ENCODE results near the gene KRT20.

The KRT20 gene

GRCh38 chr17:40852364-40852763, 32.7 kb downstream of the KRT20 start:
- H3K9me3 ChIP-seq (ENCODE audit: insufficient read depth, low read length): no peaks in the 10 kb centered on the region
- H3K36me3 ChIP-seq (replicated peaks; ENCODE audit: low read depth, low read length): no peaks in the 10 kb centered on the region
- no peak overlapping the region for H3K9ac ChIP-seq (ENCODE audit: low read length)
- no peak overlapping the region for H3K4me2 ChIP-seq (ENCODE audit: low read length)
- H4K20me1 ChIP-seq (ENCODE audit: insufficient read depth, low read length): no peaks in the 10 kb centered on the region
- no peak overlapping the region for H2AFZ ChIP-seq (ENCODE audit: low read depth, low read length)
- TF ChIP-seq, protein P1, sequence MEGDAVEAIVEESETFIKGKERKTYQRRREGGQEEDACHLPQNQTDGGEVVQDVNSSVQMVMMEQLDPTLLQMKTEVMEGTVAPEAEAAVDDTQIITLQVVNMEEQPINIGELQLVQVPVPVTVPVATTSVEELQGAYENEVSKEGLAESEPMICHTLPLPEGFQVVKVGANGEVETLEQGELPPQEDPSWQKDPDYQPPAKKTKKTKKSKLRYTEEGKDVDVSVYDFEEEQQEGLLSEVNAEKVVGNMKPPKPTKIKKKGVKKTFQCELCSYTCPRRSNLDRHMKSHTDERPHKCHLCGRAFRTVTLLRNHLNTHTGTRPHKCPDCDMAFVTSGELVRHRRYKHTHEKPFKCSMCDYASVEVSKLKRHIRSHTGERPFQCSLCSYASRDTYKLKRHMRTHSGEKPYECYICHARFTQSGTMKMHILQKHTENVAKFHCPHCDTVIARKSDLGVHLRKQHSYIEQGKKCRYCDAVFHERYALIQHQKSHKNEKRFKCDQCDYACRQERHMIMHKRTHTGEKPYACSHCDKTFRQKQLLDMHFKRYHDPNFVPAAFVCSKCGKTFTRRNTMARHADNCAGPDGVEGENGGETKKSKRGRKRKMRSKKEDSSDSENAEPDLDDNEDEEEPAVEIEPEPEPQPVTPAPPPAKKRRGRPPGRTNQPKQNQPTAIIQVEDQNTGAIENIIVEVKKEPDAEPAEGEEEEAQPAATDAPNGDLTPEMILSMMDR (IDR thresholded peaks at IDR 0.05; ENCODE audit: low read depth, low read length): no peak
- TF ChIP-seq EZH2phosphoT487 (IDR thresholded peaks at IDR 0.05; ENCODE audit: low read depth): no peak
- no peak overlapping the region for H3K27ac ChIP-seq (ENCODE audit: low read length)
- H3K27me3 ChIP-seq (ENCODE audit: low read depth, low read length): peaks cover 17% of the 10 kb centered on the region; the same call in 1 of the 2 replicates
- no peaks in the 10 kb centered on the region for H3K79me2 ChIP-seq (ENCODE audit: low read length)
- H3K4me1 ChIP-seq (ENCODE audit: low read length): no peaks in the 10 kb centered on the region
- H3K4me3 ChIP-seq (ENCODE audit: low read length): no peak overlapping the region

GRCh38 chr17:40850293-40850972, 34.6 kb downstream of the KRT20 start:
- peaks cover 17% of the 10 kb centered on the region; the same call in 1 of the 2 replicates for H3K27me3 ChIP-seq (ENCODE audit: low read depth, low read length)
- TF ChIP-seq EZH2phosphoT487 (IDR thresholded peaks at IDR 0.05; ENCODE audit: low read depth): no peak
- TF ChIP-seq, protein P1 (IDR thresholded peaks at IDR 0.05; ENCODE audit: low read depth, low read length): no peak
- no peaks in the 10 kb centered on the region for H3K79me2 ChIP-seq (ENCODE audit: low read length)
- no peak overlapping the region for H3K4me3 ChIP-seq (ENCODE audit: low read length)
- no peak overlapping the region for H3K4me2 ChIP-seq (ENCODE audit: low read length)
- no peaks in the 10 kb centered on the region for H3K4me1 ChIP-seq (ENCODE audit: low read length)
- no peak overlapping the region for H3K27ac ChIP-seq (ENCODE audit: low read length)
- H2AFZ ChIP-seq (ENCODE audit: low read depth, low read length): no peak overlapping the region
- no peak overlapping the region for H3K9ac ChIP-seq (ENCODE audit: low read length)
- no peaks in the 10 kb centered on the region for H3K9me3 ChIP-seq (ENCODE audit: insufficient read depth, low read length)
- no peaks in the 10 kb centered on the region for H3K36me3 ChIP-seq (replicated peaks; ENCODE audit: low read depth, low read length)
- H4K20me1 ChIP-seq (ENCODE audit: insufficient read depth, low read length): no peaks in the 10 kb centered on the region

- Histone ChIP-seq H3K79me2 (ENCODE audit: low read length) (no peaks in the 10 kb centered on the region), H3K9ac (ENCODE audit: low read length) (no peak overlapping the region), H4K20me1 (ENCODE audit: insufficient read depth, low read length) (no peaks in the 10 kb centered on the region), H3K4me1 (ENCODE audit: low read length) (no peaks in the 10 kb centered on the region), H3K4me2 (ENCODE audit: low read length) (no peak overlapping the region), H3K36me3 (replicated peaks; ENCODE audit: low read depth, low read length) (no peaks in the 10 kb centered on the region), H3K4me3 (ENCODE audit: low read length) (no peak overlapping the region), H3K9me3 (ENCODE audit: insufficient read depth, low read length) (no peaks in the 10 kb centered on the region), H3K27ac (ENCODE audit: low read length) (no peak overlapping the region), H2AFZ (ENCODE audit: low read depth, low read length) (no peak overlapping the region), H3K27me3 (ENCODE audit: low read depth, low read length) (peaks cover 22% of the 10 kb centered on the region)
- TF ChIP-seq EZH2phosphoT487 (IDR thresholded peaks at IDR 0.05; ENCODE audit: low read depth): no peak
- TF ChIP-seq, protein P1 (IDR thresholded peaks at IDR 0.05; ENCODE audit: low read depth, low read length): no peak
Observed at GRCh38 chr17:40849723-40850122, 35.3 kb downstream of the KRT20 start.

DNA sequence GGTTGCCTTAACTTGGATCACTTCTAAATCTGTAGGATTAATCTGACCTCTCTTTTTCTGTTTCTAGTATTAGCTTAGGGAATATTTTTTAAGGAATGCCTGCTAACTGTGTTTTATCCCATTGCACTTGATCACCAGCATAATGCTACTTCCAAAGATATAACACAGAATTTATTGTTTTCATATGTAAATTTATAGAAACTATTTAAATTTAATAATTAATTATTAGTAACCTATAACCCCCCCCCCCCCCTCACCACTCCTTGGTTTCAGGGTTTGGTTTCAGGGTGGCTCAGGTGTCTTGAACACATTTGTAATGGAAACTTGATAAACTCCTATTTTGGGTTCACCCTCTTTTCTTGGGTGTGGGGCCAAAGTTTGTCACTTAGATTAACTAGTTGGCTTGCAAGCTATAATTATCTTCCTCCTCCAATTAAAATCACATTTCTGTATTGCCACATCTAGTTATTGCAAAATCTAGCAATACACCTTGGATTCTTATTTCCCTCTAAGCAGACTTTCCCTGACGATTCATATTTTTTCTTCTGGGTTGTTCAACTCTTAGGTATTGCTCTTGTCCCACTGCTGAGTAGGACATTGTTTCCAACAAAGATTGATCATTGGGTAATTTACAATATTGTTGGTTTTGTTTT, 36.3 kb downstream of the KRT20 start:
- Histone ChIP-seq H3K27me3 (ENCODE audit: low read depth, low read length) (peaks cover 22% of the 10 kb centered on the region), H2AFZ (ENCODE audit: low read depth, low read length) (no peak overlapping the region), H3K4me1 (ENCODE audit: low read length) (no peaks in the 10 kb centered on the region), H3K9ac (ENCODE audit: low read length) (no peak overlapping the region), H3K27ac (ENCODE audit: low read length) (no peak overlapping the region), H3K36me3 (replicated peaks; ENCODE audit: low read depth, low read length) (no peaks in the 10 kb centered on the region), H4K20me1 (ENCODE audit: insufficient read depth, low read length) (no peaks in the 10 kb centered on the region), H3K4me3 (ENCODE audit: low read length) (no peak overlapping the region), H3K9me3 (ENCODE audit: insufficient read depth, low read length) (no peaks in the 10 kb centered on the region), H3K79me2 (ENCODE audit: low read length) (no peaks in the 10 kb centered on the region), H3K4me2 (ENCODE audit: low read length) (no peak overlapping the region)
- no peak for TF ChIP-seq EZH2phosphoT487 (IDR thresholded peaks at IDR 0.05; ENCODE audit: low read depth)

All from OCI-LY3 (cell line).